Endothelial cell of umbilical vein (primary cell): ENCODE measurements around the gene ATP5PD. TPM values are rescaled to one million over a fixed set of nuclear protein-coding genes. Genes with fewer than 3 reads are reported as not detected.

Experiments
- BruUV-seq: library from RNA; stranded (reverse); fragments of 400-500 nt; replicated peaks from 2 replicates; lab custom pipeline; 2021; lab: Mats Ljungman, UMichigan
- CTCF ChIA-PET: fragments of 300-600, 350-600 bp; sonication (Branson Sonifier 250); formaldehyde crosslinking; loops from one replicate; lab custom pipeline; 2021; ENCODE audit warnings: antibody characterized with exemption, inconsistent platforms; lab: Charles Lee
- POLR2A ChIA-PET: fragments of 300-600, 350-600 bp; sonication (Branson Sonifier 250); formaldehyde crosslinking; loops from one replicate; lab custom pipeline; 2021; ENCODE audit warnings: antibody characterized with exemption, inconsistent platforms; lab: Charles Lee
- DNase-seq: peaks from one replicate; pipeline ENCODE4 v3.0.0-alpha.2; 2011; ENCODE audit warnings: low read depth, low spot score
- FAIRE-seq: peaks from 2 replicates; lab custom pipeline; 2011; peaks lifted over from hg19 to GRCh38; lab: Jason Lieb, UNC
- H2AFZ ChIP-seq: 2 replicates; pipeline ENCODE4 v1.6.0; 2012; ENCODE audit warnings: low read depth, low read length, control low read depth, inconsistent platforms
- H3K27ac ChIP-seq: 2 replicates; pipeline ENCODE4 v1.5.1; 2011; ENCODE audit warnings: low read depth, mild to moderate bottlenecking, control low read depth, low read length, moderate library complexity; ENCODE audit not compliant: insufficient read depth
- H3K27me3 ChIP-seq, 2 experiments: 2 replicates each; pipeline versions ENCODE4 v1.6.0 to v1.6.1; 2011; ENCODE audit warnings: low read length in 2 of 2, mixed read lengths in 1 of 2; ENCODE audit not compliant: control insufficient read depth in 2 of 2, insufficient read depth in 2 of 2
- H3K36me3 ChIP-seq, 2 experiments: 2 replicates in 1 of 2; 3 replicates in 1 of 2; pipeline ENCODE4 v1.5.1; 2011; ENCODE audit warnings: low read length in 2 of 2, mild to moderate bottlenecking in 1 of 2, moderate library complexity in 1 of 2; ENCODE audit not compliant: control insufficient read depth in 2 of 2, insufficient read depth in 2 of 2; ENCODE audit errors: extremely low read depth in 1 of 2
- H3K4me1 ChIP-seq: 3 replicates; pipeline ENCODE4 v1.5.1; 2011; ENCODE audit warnings: mild to moderate bottlenecking, low read length; ENCODE audit not compliant: control insufficient read depth, insufficient read depth; ENCODE audit errors: extremely low read depth
- H3K4me2 ChIP-seq: 2 replicates; pipeline ENCODE4 v1.6.1; 2011; ENCODE audit warnings: low read length, control low read depth, mixed read lengths; ENCODE audit not compliant: insufficient read depth
- H3K4me3 ChIP-seq, 3 experiments: fragments of 200-600 bp in 1 of 3; sonication (generic), shearing (Covaris generic) in 1 of 3; replicated peaks in 1 of 3; 2 replicates each; pipeline ENCODE4 v1.5.1; 2011 to 2016; ENCODE audit warnings: control low read depth in 3 of 3, low read length in 3 of 3, mild to moderate bottlenecking in 2 of 3, inconsistent platforms in 1 of 3, low read depth in 1 of 3, moderate library complexity in 1 of 3; ENCODE audit not compliant: insufficient read depth in 1 of 3
- H3K79me2 ChIP-seq: 2 replicates; pipeline ENCODE4 v1.6.0; 2012; ENCODE audit warnings: low read length, inconsistent platforms; ENCODE audit not compliant: control insufficient read depth, insufficient read depth
- H3K9ac ChIP-seq: replicated peaks from 2 replicates; pipeline ENCODE3; 2011; ENCODE audit warnings: low read length, control low read depth; ENCODE audit not compliant: insufficient read depth; ENCODE audit errors: extremely low read depth
- H3K9me1 ChIP-seq: replicated peaks from 3 replicates; pipeline ENCODE4 v1.6.0; 2011; ENCODE audit warnings: mild to moderate bottlenecking, low read length; ENCODE audit not compliant: control insufficient read depth, insufficient read depth; ENCODE audit errors: extremely low read depth
- H3K9me3 ChIP-seq: replicated peaks from 2 replicates; pipeline ENCODE4 v1.5.1; 2012; ENCODE audit warnings: low read length, inconsistent platforms; ENCODE audit not compliant: control insufficient read depth, insufficient read depth
- H4K20me1 ChIP-seq: replicated peaks from 2 replicates; pipeline ENCODE3; 2011; ENCODE audit warnings: mild to moderate bottlenecking, low read length; ENCODE audit not compliant: control insufficient read depth, insufficient read depth; ENCODE audit errors: extremely low read depth
- EZH2 ChIP-seq: IDR thresholded peaks from 2 replicates; pipeline ENCODE4 v1.6.1; 2012; ENCODE audit warnings: borderline replicate concordance, low read depth, mild to moderate bottlenecking, moderate library complexity, low read length, inconsistent platforms; ENCODE audit not compliant: severe bottlenecking
- FOS ChIP-seq: IDR thresholded peaks from 2 replicates; pipeline ENCODE4 v1.6.1; 2011; ENCODE audit warnings: mild to moderate bottlenecking, low read length, moderate library complexity, borderline replicate concordance; ENCODE audit not compliant: insufficient read depth
- GATA2 ChIP-seq: IDR thresholded peaks from 2 replicates; pipeline ENCODE4 v1.7.0; 2011; ENCODE audit warnings: low read depth, mild to moderate bottlenecking, moderate library complexity, mixed read lengths, low read length; ENCODE audit not compliant: insufficient read length, insufficient read depth
- JUN ChIP-seq: IDR thresholded peaks from 2 replicates; pipeline ENCODE4 v1.6.1; 2011; ENCODE audit warnings: borderline replicate concordance, low read depth; ENCODE audit not compliant: insufficient read length, insufficient read depth
- MAX ChIP-seq: IDR thresholded peaks from 2 replicates; pipeline ENCODE4 v1.6.1; 2011; ENCODE audit not compliant: insufficient read depth, insufficient read length
- POLR2A ChIP-seq: IDR thresholded peaks from 2 replicates; pipeline ENCODE4 v1.6.1; 2012; ENCODE audit warnings: low read depth, mild to moderate bottlenecking, control low read depth, low read length
- POLR2AphosphoS5 ChIP-seq: IDR thresholded peaks from 2 replicates; pipeline ENCODE4 v1.6.1; 2012; ENCODE audit warnings: low read depth, mild to moderate bottlenecking, control low read depth, low read length, moderate library complexity; ENCODE audit not compliant: insufficient read depth
- dilution Hi-C: fragments of 300-500 bp; cut with MboI; formaldehyde crosslinking; loops from one replicate; pipeline ENCODE4 v1.15.0; 2019; ENCODE audit warnings: low sequenced_read_pairs; ENCODE audit not compliant: extremely low pct_ligation_motif_present
- intact Hi-C: fragments of 100-400 bp; cut with micrococcal nuclease; formaldehyde crosslinking; loops from one replicate; pipeline ENCODE4 v1.10.0; 2022
- polyA plus RNA-seq, 4 experiments: library from polyadenylated mRNA; depleted of rRNA in 3 of 4; stranded (reverse) in 3 of 4; unstranded in 1 of 4; fragments of >200 nt; gene quantifications; 2 replicates each; pipeline versions ENCODE4 v1.2.1 to v1.2.3, GENCODE V29; 2011 to 2012; ENCODE audit warnings: missing spikeins in 1 of 4
- total RNA-seq: library from RNA; stranded (reverse); gene quantifications from 2 replicates; pipeline ENCODE4 v1.2.3, GENCODE V29; 2021

ATP5PD gene
- total and polyA plus RNA-seq, 2 donors (not counting 3 experiments of a cell fraction or from before 2014, with no cell fraction given), result 182 to 200 TPM

- no peak for TF ChIP-seq POLR2AphosphoS5
- FAIRE-seq (peak; percentile 87), DNase-seq (no peak)
- dilution Hi-C loops (no loop called here), intact Hi-C loops (no loop called here)
- Histone ChIP-seq H3K27me3 (no peaks in the 10 kb centered on the region), H3K4me3 (peak overlapping the region in 1 of 3 experiments; percentile 24), H3K27ac (peak overlapping the region; percentile 36), H3K9me3 (no peaks in the 10 kb centered on the region), H3K9ac (peak overlapping the region; percentile 19), H3K79me2 (no peaks in the 10 kb centered on the region), H3K36me3 (no peaks in the 10 kb centered on the region), H3K4me1 (peaks cover 38% of the 10 kb centered on the region), H3K9me1 (no peaks in the 10 kb centered on the region), H3K4me2 (peak overlapping the region; percentile 45), H4K20me1 (no peaks in the 10 kb centered on the region), H2AFZ (peak overlapping the region; percentile 23)
- POLR2A ChIA-PET, result interaction anchor here (1.2 kb wide), 1 partner anchor 14 kb away, joined by 3 read pairs; no protein-coding TSS in a partner anchor
- CTCF ChIA-PET, result interaction anchor here (0.6 to 2.0 kb wide), 8 partner anchors 9 to 111 kb away, joined by 3 to 24 read pairs (median 4); partner anchors contain the start of gene ARMC7
- BruUV-seq, result no TSS peak
Observed at GRCh38 chr17:75090871-75091854, 44.4 kb upstream of the ATP5PD start.

DNA sequence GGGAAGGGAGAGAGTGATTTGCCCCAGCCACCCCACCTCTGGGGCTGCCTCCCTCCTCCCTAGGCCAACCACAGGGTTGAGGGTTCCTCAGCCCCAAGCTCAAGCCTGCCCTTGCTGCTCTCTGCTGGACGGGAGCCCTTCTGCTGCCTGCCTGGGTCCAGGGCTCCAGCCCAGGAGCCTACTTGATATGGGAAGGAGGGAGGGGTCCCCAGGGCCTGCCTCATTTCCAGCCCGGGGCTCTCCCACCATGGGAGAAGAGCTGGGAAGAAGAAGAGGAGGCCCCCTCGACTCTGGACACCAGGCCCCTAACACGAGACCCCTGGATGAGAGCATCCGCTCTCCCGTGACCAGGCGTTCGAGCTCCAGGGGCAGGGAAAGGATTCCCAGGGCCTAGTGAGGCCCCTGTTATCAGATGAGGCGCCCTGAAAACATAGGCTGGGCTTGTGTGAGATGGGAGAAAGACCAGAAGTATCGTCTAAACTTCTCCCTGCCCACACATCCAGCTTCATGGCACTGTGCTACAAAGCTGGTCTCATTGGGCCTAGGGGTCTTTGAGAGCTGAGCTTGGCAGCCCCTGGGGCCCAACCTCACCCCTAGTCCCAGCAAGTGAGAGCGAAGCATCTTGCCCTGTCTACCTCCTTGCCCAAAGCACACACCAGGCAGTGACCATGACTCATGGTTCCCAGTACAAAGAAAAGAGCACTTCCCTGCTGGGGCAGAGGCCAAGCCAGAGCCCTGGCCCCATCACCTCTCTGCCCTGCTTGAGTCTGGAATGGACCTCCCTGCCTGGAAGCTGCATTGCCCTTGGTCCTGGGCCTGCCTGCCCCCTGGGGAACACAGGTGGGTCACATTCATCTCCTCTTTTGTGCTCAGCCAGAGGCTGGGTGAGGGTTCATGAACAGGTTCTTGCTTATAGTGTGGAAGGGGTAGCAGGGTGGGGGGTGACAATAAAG, 42.0 kb upstream of the ATP5PD start:
- Histone ChIP-seq H3K79me2 (no peaks in the 10 kb centered on the region), H2AFZ (peak overlapping the region; percentile 2), H3K27ac (peak overlapping the region; percentile 88), H4K20me1 (no peaks in the 10 kb centered on the region), H3K9me1 (no peaks in the 10 kb centered on the region), H3K27me3 (no peaks in the 10 kb centered on the region), H3K9me3 (no peaks in the 10 kb centered on the region), H3K4me2 (peak overlapping the region; percentile 32), H3K9ac (peak overlapping the region; percentile 86), H3K36me3 (no peaks in the 10 kb centered on the region), H3K4me3 (peak overlapping the region in 2 of 3 experiments; percentile 23 to 52), H3K4me1 (peaks cover 42% of the 10 kb centered on the region)
- TF ChIP-seq POLR2A (peak; percentile 56), FOS (peak; percentile 65), GATA2 (no peak), MAX (no peak), JUN (peak; percentile 53), EZH2 (no peak), POLR2AphosphoS5 (peak; percentile 64)
- POLR2A ChIA-PET, result interaction anchor here (0.6 to 1.1 kb wide), 4 partner anchors 8 to 1473 kb away, joined by 3 to 9 read pairs (median 5); no protein-coding TSS in a partner anchor
- intact Hi-C loops, result no loop called here
- peak; percentile 96 for FAIRE-seq
- CTCF ChIA-PET, result interaction anchor here (1.1 to 4.1 kb wide), 10 partner anchors 10 to 127 kb away, joined by 3 to 35 read pairs (median 8); no protein-coding TSS in a partner anchor
- TSS peak; percentile 70 for BruUV-seq
- peak; percentile 69 for DNase-seq
- dilution Hi-C loops, result no loop called here
